Endothelial cell of umbilical vein (primary cell): Measurements from ENCODE around the gene VPS13A. TPM values are rescaled to one million over a fixed set of nuclear protein-coding genes. Genes with fewer than 3 reads are reported as not detected.

Experiments
- BruUV-seq: library from RNA; stranded (reverse); fragments of 400-500 nt; replicated peaks from 2 replicates; lab custom pipeline; 2021; lab: Mats Ljungman, UMichigan
- CTCF ChIA-PET: fragments of 300-600, 350-600 bp; sonication (Branson Sonifier 250); formaldehyde crosslinking; loops from one replicate; lab custom pipeline; 2021; ENCODE audit warnings: antibody characterized with exemption, inconsistent platforms; lab: Charles Lee
- POLR2A ChIA-PET: fragments of 300-600, 350-600 bp; sonication (Branson Sonifier 250); formaldehyde crosslinking; loops from one replicate; lab custom pipeline; 2021; ENCODE audit warnings: antibody characterized with exemption, inconsistent platforms; lab: Charles Lee
- DNase-seq: peaks from one replicate; pipeline ENCODE4 v3.0.0-alpha.2; 2011; ENCODE audit warnings: low read depth, low spot score
- FAIRE-seq: peaks from 2 replicates; lab custom pipeline; 2011; peaks lifted over from hg19 to GRCh38; lab: Jason Lieb, UNC
- H2AFZ ChIP-seq: 2 replicates; pipeline ENCODE4 v1.6.0; 2012; ENCODE audit warnings: low read depth, low read length, control low read depth, inconsistent platforms
- H3K27ac ChIP-seq: 2 replicates; pipeline ENCODE4 v1.5.1; 2011; ENCODE audit warnings: low read depth, mild to moderate bottlenecking, control low read depth, low read length, moderate library complexity; ENCODE audit not compliant: insufficient read depth
- H3K27me3 ChIP-seq, 2 experiments: 2 replicates each; pipeline versions ENCODE4 v1.6.0 to v1.6.1; 2011; ENCODE audit warnings: low read length in 2 of 2, mixed read lengths in 1 of 2; ENCODE audit not compliant: control insufficient read depth in 2 of 2, insufficient read depth in 2 of 2
- H3K36me3 ChIP-seq, 2 experiments: 2 replicates in 1 of 2; 3 replicates in 1 of 2; pipeline ENCODE4 v1.5.1; 2011; ENCODE audit warnings: low read length in 2 of 2, mild to moderate bottlenecking in 1 of 2, moderate library complexity in 1 of 2; ENCODE audit not compliant: control insufficient read depth in 2 of 2, insufficient read depth in 2 of 2; ENCODE audit errors: extremely low read depth in 1 of 2
- H3K4me1 ChIP-seq: 3 replicates; pipeline ENCODE4 v1.5.1; 2011; ENCODE audit warnings: mild to moderate bottlenecking, low read length; ENCODE audit not compliant: control insufficient read depth, insufficient read depth; ENCODE audit errors: extremely low read depth
- H3K4me2 ChIP-seq: 2 replicates; pipeline ENCODE4 v1.6.1; 2011; ENCODE audit warnings: low read length, control low read depth, mixed read lengths; ENCODE audit not compliant: insufficient read depth
- H3K4me3 ChIP-seq, 3 experiments: fragments of 200-600 bp in 1 of 3; sonication (generic), shearing (Covaris generic) in 1 of 3; replicated peaks in 1 of 3; 2 replicates each; pipeline ENCODE4 v1.5.1; 2011 to 2016; ENCODE audit warnings: control low read depth in 3 of 3, low read length in 3 of 3, mild to moderate bottlenecking in 2 of 3, inconsistent platforms in 1 of 3, low read depth in 1 of 3, moderate library complexity in 1 of 3; ENCODE audit not compliant: insufficient read depth in 1 of 3
- H3K79me2 ChIP-seq: 2 replicates; pipeline ENCODE4 v1.6.0; 2012; ENCODE audit warnings: low read length, inconsistent platforms; ENCODE audit not compliant: control insufficient read depth, insufficient read depth
- H3K9ac ChIP-seq: replicated peaks from 2 replicates; pipeline ENCODE3; 2011; ENCODE audit warnings: low read length, control low read depth; ENCODE audit not compliant: insufficient read depth; ENCODE audit errors: extremely low read depth
- H3K9me1 ChIP-seq: replicated peaks from 3 replicates; pipeline ENCODE4 v1.6.0; 2011; ENCODE audit warnings: mild to moderate bottlenecking, low read length; ENCODE audit not compliant: control insufficient read depth, insufficient read depth; ENCODE audit errors: extremely low read depth
- H3K9me3 ChIP-seq: replicated peaks from 2 replicates; pipeline ENCODE4 v1.5.1; 2012; ENCODE audit warnings: low read length, inconsistent platforms; ENCODE audit not compliant: control insufficient read depth, insufficient read depth
- H4K20me1 ChIP-seq: replicated peaks from 2 replicates; pipeline ENCODE3; 2011; ENCODE audit warnings: mild to moderate bottlenecking, low read length; ENCODE audit not compliant: control insufficient read depth, insufficient read depth; ENCODE audit errors: extremely low read depth
- EZH2 ChIP-seq: IDR thresholded peaks from 2 replicates; pipeline ENCODE4 v1.6.1; 2012; ENCODE audit warnings: borderline replicate concordance, low read depth, mild to moderate bottlenecking, moderate library complexity, low read length, inconsistent platforms; ENCODE audit not compliant: severe bottlenecking
- FOS ChIP-seq: IDR thresholded peaks from 2 replicates; pipeline ENCODE4 v1.6.1; 2011; ENCODE audit warnings: mild to moderate bottlenecking, low read length, moderate library complexity, borderline replicate concordance; ENCODE audit not compliant: insufficient read depth
- GATA2 ChIP-seq: IDR thresholded peaks from 2 replicates; pipeline ENCODE4 v1.7.0; 2011; ENCODE audit warnings: low read depth, mild to moderate bottlenecking, moderate library complexity, mixed read lengths, low read length; ENCODE audit not compliant: insufficient read length, insufficient read depth
- JUN ChIP-seq: IDR thresholded peaks from 2 replicates; pipeline ENCODE4 v1.6.1; 2011; ENCODE audit warnings: borderline replicate concordance, low read depth; ENCODE audit not compliant: insufficient read length, insufficient read depth
- MYC ChIP-seq: IDR thresholded peaks from one replicate; pipeline ENCODE4 v1.6.1; 2011; ENCODE audit warnings: mild to moderate bottlenecking, low read depth, low read length
- POLR2A ChIP-seq: IDR thresholded peaks from 2 replicates; pipeline ENCODE4 v1.6.1; 2012; ENCODE audit warnings: low read depth, mild to moderate bottlenecking, control low read depth, low read length
- POLR2AphosphoS5 ChIP-seq: IDR thresholded peaks from 2 replicates; pipeline ENCODE4 v1.6.1; 2012; ENCODE audit warnings: low read depth, mild to moderate bottlenecking, control low read depth, low read length, moderate library complexity; ENCODE audit not compliant: insufficient read depth
- dilution Hi-C: fragments of 300-500 bp; cut with MboI; formaldehyde crosslinking; loops from one replicate; pipeline ENCODE4 v1.15.0; 2019; ENCODE audit warnings: low sequenced_read_pairs; ENCODE audit not compliant: extremely low pct_ligation_motif_present
- intact Hi-C: fragments of 100-400 bp; cut with micrococcal nuclease; formaldehyde crosslinking; loops from one replicate; pipeline ENCODE4 v1.10.0; 2022
- polyA plus RNA-seq, 4 experiments: library from polyadenylated mRNA; depleted of rRNA in 3 of 4; stranded (reverse) in 3 of 4; unstranded in 1 of 4; fragments of >200 nt; gene quantifications; 2 replicates each; pipeline versions ENCODE4 v1.2.1 to v1.2.3, GENCODE V29; 2011 to 2012; ENCODE audit warnings: missing spikeins in 1 of 4
- total RNA-seq: library from RNA; stranded (reverse); gene quantifications from 2 replicates; pipeline ENCODE4 v1.2.3, GENCODE V29; 2021
- TF ChIP-seq, protein P1 (sequence below): IDR thresholded peaks from 2 replicates; pipeline ENCODE4 v1.6.1; 2011; ENCODE audit not compliant: insufficient read depth, insufficient read length
- TF ChIP-seq, protein P2 (sequence below), 2 donors: IDR thresholded peaks; 1 replicate in 1 of 2; 2 replicates in 1 of 2; pipeline ENCODE4 v1.5.1; 2011; ENCODE audit warnings: low read length in 2 of 2, mild to moderate bottlenecking in 2 of 2, moderate library complexity in 2 of 2, control low read depth in 1 of 2, inconsistent platforms in 1 of 2, low read depth in 1 of 2; ENCODE audit not compliant: insufficient read depth in 1 of 2; ENCODE audit errors: extremely low read depth in 1 of 2

The VPS13A gene
- total and polyA plus RNA-seq, 2 donors (not counting 3 experiments of a cell fraction or from before 2014, with no cell fraction given): 4.7 to 33.3 TPM

DNA sequence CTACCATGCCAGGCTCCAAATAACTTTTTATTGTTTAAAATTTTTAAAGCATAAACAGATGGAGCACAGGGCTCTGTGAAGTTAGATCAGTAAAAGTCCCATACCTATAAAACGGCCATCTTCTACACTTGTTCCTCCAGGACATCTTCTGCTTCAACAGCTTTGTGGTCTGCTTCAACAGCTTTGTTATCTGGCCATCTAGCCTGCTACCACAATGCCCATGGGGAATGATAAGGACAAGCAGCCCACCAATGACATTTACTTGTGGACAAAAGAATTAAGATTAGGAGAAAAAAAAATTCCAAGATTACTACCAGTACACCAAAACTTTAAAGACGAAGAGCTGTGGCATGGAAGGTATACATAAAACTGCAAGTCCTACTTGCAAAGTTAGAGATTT lies 2.2 kb upstream of the VPS13A start:
- Histone ChIP-seq H4K20me1 (no peaks in the 10 kb centered on the region), H3K9ac (no peak overlapping the region), H3K36me3 (no peaks in the 10 kb centered on the region), H3K9me3 (no peaks in the 10 kb centered on the region), H3K4me1 (peaks cover 12% of the 10 kb centered on the region), H3K9me1 (no peaks in the 10 kb centered on the region), H3K27me3 (peaks cover 3% of the 10 kb centered on the region in 2 experiments), H3K4me2 (no peak overlapping the region), H3K27ac (no peak overlapping the region), H2AFZ (no peak overlapping the region), H3K4me3 (no peak overlapping the region), H3K79me2 (peaks cover 22% of the 10 kb centered on the region)
- dilution Hi-C loops: no loop called here
- CTCF ChIA-PET: interaction anchor here (1.3 to 3.3 kb wide), 4 partner anchors 9 to 24 kb away, joined by 3 to 36 read pairs (median 8); no protein-coding TSS in a partner anchor
- DNase-seq: no peak
- POLR2A ChIA-PET: no interaction called here
- intact Hi-C loops: loop anchor here (5.0 to 10.0 kb wide), 4 partner anchors 117 to 860 kb away; partner anchors contain the start of gene GNAQ
- no TSS peak for BruUV-seq
- TF ChIP-seq, protein P1, sequence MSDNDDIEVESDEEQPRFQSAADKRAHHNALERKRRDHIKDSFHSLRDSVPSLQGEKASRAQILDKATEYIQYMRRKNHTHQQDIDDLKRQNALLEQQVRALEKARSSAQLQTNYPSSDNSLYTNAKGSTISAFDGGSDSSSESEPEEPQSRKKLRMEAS: no peak
- TF ChIP-seq JUN (no peak), FOS (no peak)
- FAIRE-seq: no peak

DNA sequence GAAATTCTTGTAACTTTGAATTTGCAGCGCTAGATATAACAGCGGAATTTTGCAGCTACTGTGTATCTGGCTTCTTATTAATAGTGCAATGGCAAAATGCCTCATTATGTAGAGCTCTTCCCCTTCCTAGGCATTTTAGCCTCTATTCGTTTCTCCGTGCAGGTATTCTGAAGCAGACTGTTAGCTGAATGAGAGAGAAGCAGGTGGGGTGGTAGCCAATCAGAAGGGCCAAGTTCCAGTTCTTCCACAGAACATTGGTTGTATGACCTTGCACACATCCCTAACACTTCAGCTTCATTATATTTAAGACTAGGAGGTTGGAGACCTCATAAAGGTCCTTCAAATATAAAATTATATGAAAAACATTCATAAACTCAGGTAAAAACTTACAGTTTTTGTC lies 1.2 kb upstream of the VPS13A start:
- peaks cover 30% of the 10 kb centered on the region for H3K79me2 ChIP-seq
- TF ChIP-seq EZH2 (no peak), FOS (no peak), MYC (no peak), GATA2 (no peak), POLR2A (no peak), POLR2AphosphoS5 (no peak), JUN (no peak)
- TF ChIP-seq, protein P2, sequence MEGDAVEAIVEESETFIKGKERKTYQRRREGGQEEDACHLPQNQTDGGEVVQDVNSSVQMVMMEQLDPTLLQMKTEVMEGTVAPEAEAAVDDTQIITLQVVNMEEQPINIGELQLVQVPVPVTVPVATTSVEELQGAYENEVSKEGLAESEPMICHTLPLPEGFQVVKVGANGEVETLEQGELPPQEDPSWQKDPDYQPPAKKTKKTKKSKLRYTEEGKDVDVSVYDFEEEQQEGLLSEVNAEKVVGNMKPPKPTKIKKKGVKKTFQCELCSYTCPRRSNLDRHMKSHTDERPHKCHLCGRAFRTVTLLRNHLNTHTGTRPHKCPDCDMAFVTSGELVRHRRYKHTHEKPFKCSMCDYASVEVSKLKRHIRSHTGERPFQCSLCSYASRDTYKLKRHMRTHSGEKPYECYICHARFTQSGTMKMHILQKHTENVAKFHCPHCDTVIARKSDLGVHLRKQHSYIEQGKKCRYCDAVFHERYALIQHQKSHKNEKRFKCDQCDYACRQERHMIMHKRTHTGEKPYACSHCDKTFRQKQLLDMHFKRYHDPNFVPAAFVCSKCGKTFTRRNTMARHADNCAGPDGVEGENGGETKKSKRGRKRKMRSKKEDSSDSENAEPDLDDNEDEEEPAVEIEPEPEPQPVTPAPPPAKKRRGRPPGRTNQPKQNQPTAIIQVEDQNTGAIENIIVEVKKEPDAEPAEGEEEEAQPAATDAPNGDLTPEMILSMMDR (IDR thresholded peaks at IDR 0.05; ENCODE audit: extremely low read depth in 1 of 2, insufficient read depth in 1 of 2, low read depth in 1 of 2, low read length in 2 of 2): no peak
- TF ChIP-seq, protein P1: no peak
- H3K27ac ChIP-seq: no peak overlapping the region
- H3K9ac ChIP-seq: no peak overlapping the region
- no peak for FAIRE-seq
- H3K4me3 ChIP-seq: no peak overlapping the region
- no peaks in the 10 kb centered on the region for H3K9me3 ChIP-seq
- no peak overlapping the region for H2AFZ ChIP-seq
- ChIA-PET POLR2A (no interaction called here), CTCF (interaction anchor here (1.5 to 3.3 kb wide), 3 partner anchors 10 to 25 kb away, joined by 3 to 36 read pairs (median 12); no protein-coding TSS in a partner anchor)
- peaks cover 12% of the 10 kb centered on the region for H3K4me1 ChIP-seq
- no peaks in the 10 kb centered on the region for H3K9me1 ChIP-seq
- H3K27me3 ChIP-seq: peaks cover 3% of the 10 kb centered on the region in 2 experiments
- no peaks in the 10 kb centered on the region for H4K20me1 ChIP-seq
- intact Hi-C loops: loop anchor here (5.0 to 10.0 kb wide), 4 partner anchors 116 to 859 kb away; partner anchors contain the start of gene GNAQ
- no peaks in the 10 kb centered on the region for H3K36me3 ChIP-seq
- BruUV-seq: no TSS peak
- no peak overlapping the region for H3K4me2 ChIP-seq
- dilution Hi-C loops: no loop called here
- no peak for DNase-seq
